ENCODE data around the gene UGT2A2.

Gene UGT2A2

GRCh38 chr4:69568787-69569186 is 70.7 kb downstream of the UGT2A2 start:
- no peak for DNase-seq

DNA sequence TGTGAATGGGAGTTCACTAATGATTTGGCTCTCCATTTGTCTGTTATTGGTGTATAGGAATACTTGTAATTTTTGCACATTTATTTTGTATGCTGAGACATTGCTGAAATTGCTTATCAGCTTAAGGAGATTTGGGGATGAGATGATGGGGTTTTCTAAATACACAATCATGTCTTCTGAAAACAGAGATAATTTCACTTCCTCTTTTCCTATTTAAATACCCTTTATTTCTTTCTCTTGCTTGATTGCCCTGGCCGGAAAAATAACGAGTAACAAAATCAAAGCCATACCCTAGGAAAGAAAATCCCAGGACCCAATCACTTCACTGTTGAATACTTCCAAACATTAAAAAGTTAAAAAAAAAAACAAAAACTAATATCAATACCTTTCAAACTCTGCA is 76.0 kb downstream of the UGT2A2 start:
- DNase-seq: no peak

GRCh38 chr4:69549651-69550050 is 89.8 kb downstream of the UGT2A2 start:
- no peak for DNase-seq

DNA sequence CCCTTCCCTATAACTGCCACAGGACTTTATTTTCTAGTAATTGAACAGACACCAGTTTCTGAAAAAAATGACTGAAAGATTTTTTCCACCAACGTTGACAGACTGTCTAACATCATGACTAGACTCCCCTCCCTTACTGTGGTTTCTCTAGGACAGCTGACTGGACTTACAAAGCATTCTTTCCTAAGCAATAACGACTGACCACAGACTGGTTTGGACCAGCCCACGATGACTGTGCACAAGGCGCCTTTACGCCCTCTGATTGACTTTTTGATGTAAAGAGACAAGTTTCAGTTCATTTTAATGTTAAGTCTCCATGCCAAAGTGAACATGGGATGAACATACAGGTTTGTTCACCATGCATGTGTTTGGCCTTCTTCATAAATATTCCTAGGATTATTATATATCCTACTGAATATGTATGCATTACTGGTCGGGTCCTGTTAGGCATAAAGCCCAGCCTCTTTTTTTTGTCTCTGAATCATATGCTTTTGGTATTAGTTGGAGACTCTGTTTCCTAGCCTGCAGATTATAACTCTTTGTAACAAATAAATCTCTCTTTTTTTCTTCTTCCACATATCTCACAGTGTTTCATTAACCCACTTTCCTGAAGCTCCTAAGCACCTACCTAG is 93.2 kb downstream of the UGT2A2 start:
- DNase-seq: no peak
